Measurements from ENCODE around the gene TMEM31. TPM values are rescaled to one million over a fixed set of nuclear protein-coding genes. Genes with fewer than 3 reads are reported as not detected.
A peak's percentile ranks its signal among the peaks of the same experiment; 100 is the strongest.
"Not testable (repeated sequence)": the region's sequence is repeated elsewhere in the genome, so short reads cannot be mapped to it uniquely, and the experiment has no call there.

TMEM31 gene
- total RNA-seq, 8 experiments from 2014 or later: 0.33 to 0.58 (median 0.44) TPM; not detected in 4

DNA sequence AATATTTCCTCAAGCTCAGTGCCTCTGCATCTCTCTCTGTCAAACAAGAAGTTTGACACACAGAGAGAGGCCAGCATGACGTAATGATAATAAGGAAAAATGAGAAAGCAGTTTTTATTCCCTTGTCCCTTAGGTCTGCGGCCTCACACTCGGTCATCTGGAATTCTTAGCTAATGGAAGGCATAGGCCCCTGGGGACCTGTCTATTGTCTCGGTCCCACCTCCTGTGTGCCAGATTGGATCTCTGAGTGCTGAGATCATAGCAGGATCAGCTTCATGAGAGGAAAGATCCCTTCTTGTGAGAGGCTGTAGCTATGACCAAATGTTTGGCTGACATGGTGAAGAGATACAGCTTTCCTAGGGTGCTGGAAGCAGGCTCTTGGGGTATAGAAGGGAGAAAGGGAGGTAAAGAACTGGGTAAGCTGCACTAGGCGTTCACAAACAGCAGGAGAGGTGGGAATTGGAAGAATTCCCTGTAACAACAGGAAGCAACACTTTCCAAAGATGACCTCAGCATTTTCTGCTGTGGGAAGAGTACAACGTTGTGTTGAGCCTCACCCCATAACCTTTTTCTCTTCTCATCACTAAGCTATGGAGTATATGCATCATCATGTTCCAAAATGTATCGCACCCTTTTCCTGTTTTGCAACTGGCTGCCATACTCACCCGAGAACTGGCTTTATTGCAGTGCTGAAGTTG, 20.2 kb downstream of the TMEM31 start:
- WGBS, 10 experiments: 0 to 100% (median 52%) methylated on average over 2 to 7 of the region's 8 CpGs; no CpG with 5 or more reads in 5 of the 10 experiments
- no peak overlapping the region for H3K4me3 ChIP-seq
- in situ Hi-C loops (cut with MboI; ENCODE audit: low pct_unique_long_range_greater_than_20kb in 2 of 9, low sequenced_read_pairs in 9 of 9, unreplicated experiment in 9 of 9): no loop called here
- peak overlapping the region; percentile 61 to 82 for H3K27ac ChIP-seq
- peaks cover 8 to 17% of the 10 kb centered on the region in 2 donors for H3K4me1 ChIP-seq (replicated peaks in 1 of 2)
- peak in 7 of 8 experiments; percentile 75 to 98 (median 97) for ATAC-seq (replicated peaks in 6 of 8)

- ATAC-seq (replicated peaks in 6 of 8): peak in 2 of 8 experiments; percentile 26 to 30
- no peak overlapping the region for H3K4me3 ChIP-seq
- peaks cover 8 to 17% of the 10 kb centered on the region in 2 donors for H3K4me1 ChIP-seq (replicated peaks in 1 of 2)
- in situ Hi-C loops (cut with MboI; ENCODE audit: low pct_unique_long_range_greater_than_20kb in 2 of 9, low sequenced_read_pairs in 9 of 9, unreplicated experiment in 9 of 9): no loop called here
- H3K27ac ChIP-seq: no peak overlapping the region
- WGBS, 10 experiments: 50 to 100% (median 86%) methylated on average over 1 of the region's 1 CpG; no CpG with 5 or more reads in 6 of the 10 experiments
Measured at GRCh38 chrX:103733017-103733416, 22.3 kb downstream of the TMEM31 start.

GRCh38 chrX:103734125-103734760, 23.5 kb downstream of the TMEM31 start:
- Histone ChIP-seq H3K4me3 (no peak overlapping the region), H3K27ac (no peak overlapping the region), H3K4me1 (replicated peaks in 1 of 2) (peaks cover 12 to 22% of the 10 kb centered on the region in 2 donors)
- 19 to 100% (median 47%) methylated on average over 1 to 3 of the region's 4 CpGs; no CpG with 5 or more reads in 6 of the 10 experiments for WGBS, 10 experiments
- ATAC-seq (replicated peaks in 6 of 8): peak in 1 of 8 experiments; percentile 7
- in situ Hi-C loops (cut with MboI; ENCODE audit: low pct_unique_long_range_greater_than_20kb in 2 of 9, low sequenced_read_pairs in 9 of 9, unreplicated experiment in 9 of 9): no loop called here

DNA sequence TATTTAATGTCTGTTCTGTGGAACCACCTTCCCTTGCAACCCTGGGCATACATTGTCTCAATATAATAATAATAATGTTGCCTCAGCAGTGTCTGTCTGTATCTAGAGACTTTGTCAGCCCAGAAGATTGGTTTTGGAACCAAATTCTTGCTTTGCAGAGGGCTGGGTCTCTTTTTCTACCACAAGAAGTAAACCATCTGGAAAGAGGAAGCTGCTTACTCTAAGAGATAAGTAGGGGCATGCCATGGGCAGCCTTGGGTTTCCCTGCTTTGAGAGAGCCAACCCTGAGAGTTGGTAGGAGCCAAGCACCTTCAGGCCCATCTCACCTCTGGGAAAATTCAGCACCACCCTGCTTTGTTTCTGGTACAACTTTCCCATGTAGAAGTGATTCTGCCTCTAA, 27.0 kb downstream of the TMEM31 start:
- Histone ChIP-seq H3K4me3 (no peak overlapping the region), H3K27ac (no peak overlapping the region), H3K4me1 (replicated peaks in 1 of 2) (peaks cover 11 to 15% of the 10 kb centered on the region in 2 donors)
- ATAC-seq (replicated peaks in 6 of 8): no peak
- in situ Hi-C loops (cut with MboI; ENCODE audit: low pct_unique_long_range_greater_than_20kb in 2 of 9, low sequenced_read_pairs in 9 of 9, unreplicated experiment in 9 of 9): no loop called here

DNA sequence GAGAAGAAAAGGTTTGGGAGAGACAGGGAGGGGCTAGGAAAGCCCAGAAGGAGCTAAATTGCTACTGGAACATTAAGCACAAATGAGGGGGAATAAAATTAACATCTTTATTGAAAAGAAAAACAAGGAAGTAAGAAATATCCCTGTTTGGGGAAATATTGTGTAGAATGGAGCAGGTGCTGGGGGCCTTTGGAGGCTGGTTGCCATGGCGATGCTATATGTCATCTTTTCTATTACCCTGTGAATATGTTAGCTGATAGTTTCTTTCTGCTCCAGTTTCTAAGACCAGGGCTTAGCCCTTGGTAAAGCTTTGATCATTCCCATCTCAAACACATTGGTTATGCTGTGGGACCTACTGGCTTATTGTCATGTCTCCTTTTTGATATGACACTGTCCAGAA, 28.7 kb downstream of the TMEM31 start:
- H3K4me1 ChIP-seq (replicated peaks in 1 of 2): peaks cover 11 to 17% of the 10 kb centered on the region in 2 donors
- no peak overlapping the region for H3K27ac ChIP-seq
- WGBS, 10 experiments: 100% methylated on average over 1 of the region's 1 CpG; no CpG with 5 or more reads in 8 of the 10 experiments
- peak in 4 of 8 experiments; percentile 39 to 49 (median 46) for ATAC-seq (replicated peaks in 6 of 8)
- in situ Hi-C loops (cut with MboI; ENCODE audit: low pct_unique_long_range_greater_than_20kb in 2 of 9, low sequenced_read_pairs in 9 of 9, unreplicated experiment in 9 of 9): no loop called here
- H3K4me3 ChIP-seq: no peak overlapping the region

DNA sequence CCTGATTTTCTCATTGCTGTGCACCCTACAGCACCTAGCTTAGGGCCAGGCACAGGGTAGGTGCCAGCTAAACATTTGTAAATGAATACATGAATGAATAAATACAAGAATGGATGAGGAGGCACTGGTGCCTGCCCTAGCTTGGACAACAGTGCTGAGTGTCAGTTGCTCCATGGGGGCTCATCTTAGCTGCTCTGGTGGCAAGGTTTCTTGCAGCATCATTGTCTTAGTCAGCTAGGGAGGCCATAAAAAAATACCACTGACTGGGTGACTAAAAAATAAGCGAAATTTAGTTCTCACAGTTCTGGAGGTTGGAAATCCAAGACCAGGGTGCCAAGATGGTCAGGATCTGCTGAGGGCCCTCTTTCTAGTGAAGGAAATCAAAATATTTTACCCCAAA, 31.2 kb downstream of the TMEM31 start:
- Histone ChIP-seq H3K4me3 (no peak overlapping the region), H3K4me1 (replicated peaks in 1 of 2) (peaks cover 11 to 21% of the 10 kb centered on the region in 2 donors), H3K27ac (no peak overlapping the region)
- 0 to 86% (median 10%) methylated on average over 1 of the region's 1 CpG; no CpG with 5 or more reads in 6 of the 10 experiments for WGBS, 10 experiments
- no peak for ATAC-seq (replicated peaks in 6 of 8)
- in situ Hi-C loops (cut with MboI; ENCODE audit: low pct_unique_long_range_greater_than_20kb in 2 of 9, low sequenced_read_pairs in 9 of 9, unreplicated experiment in 9 of 9): no loop called here

DNA sequence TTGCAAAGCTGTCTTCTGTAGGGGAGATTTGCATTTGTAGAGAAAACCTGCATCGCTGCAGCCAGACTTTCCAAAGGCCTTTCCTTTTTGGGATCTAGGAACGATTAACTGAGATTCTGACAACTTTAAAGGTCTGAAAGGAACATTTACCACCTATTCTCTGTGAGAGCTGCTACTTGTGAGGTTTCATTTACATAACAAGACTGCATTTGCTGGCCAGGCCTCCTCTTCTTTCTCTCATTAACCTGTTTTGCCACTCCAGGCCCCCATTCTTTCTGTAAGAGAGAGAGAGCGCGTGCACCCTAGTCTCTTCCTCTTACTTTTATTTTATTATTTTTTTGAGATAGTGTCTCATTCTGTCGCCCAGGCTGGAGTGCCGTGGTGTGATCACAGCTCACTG, 31.6 kb downstream of the TMEM31 start:
- WGBS, 10 experiments: 10 to 27% (median 20%) methylated on average over 2 to 5 of the region's 6 CpGs; no CpG with 5 or more reads in 7 of the 10 experiments
- no peak for ATAC-seq (replicated peaks in 6 of 8)
- Histone ChIP-seq H3K27ac (no peak overlapping the region), H3K4me3 (no peak overlapping the region), H3K4me1 (replicated peaks in 1 of 2) (peaks cover 11 to 25% of the 10 kb centered on the region in 2 donors)
- in situ Hi-C loops (cut with MboI; ENCODE audit: low pct_unique_long_range_greater_than_20kb in 2 of 9, low sequenced_read_pairs in 9 of 9, unreplicated experiment in 9 of 9): no loop called here

DNA sequence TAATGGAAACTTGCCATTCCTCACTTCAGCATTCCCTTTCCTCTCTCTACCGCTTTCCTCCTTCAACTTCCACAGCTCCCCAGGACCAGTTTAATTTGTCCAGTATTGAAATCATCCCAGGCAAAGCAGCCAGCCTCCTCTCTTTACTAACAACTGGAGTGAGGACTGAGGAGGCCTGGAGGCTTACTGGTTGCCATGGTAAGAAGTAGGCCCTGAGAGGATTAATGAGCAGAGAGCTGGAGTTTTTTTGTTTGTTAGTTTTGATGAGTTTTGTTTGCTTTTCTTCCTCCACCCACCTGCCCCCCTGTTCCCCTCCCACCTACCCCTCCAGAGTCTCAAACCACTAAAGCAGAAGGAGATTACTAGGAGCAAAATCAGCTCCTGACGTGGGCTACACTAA, 36.5 kb downstream of the TMEM31 start:
- ATAC-seq (replicated peaks in 6 of 8): peak in 4 of 8 experiments; percentile 25 to 84 (median 44)
- peaks cover 0 to 9% of the 10 kb centered on the region in 2 donors for H3K4me1 ChIP-seq (replicated peaks in 1 of 2)
- no peak overlapping the region for H3K4me3 ChIP-seq
- WGBS, 10 experiments: 100% methylated on average over 1 of the region's 2 CpGs; no CpG with 5 or more reads in 9 of the 10 experiments
- H3K27ac ChIP-seq: no peak overlapping the region
- in situ Hi-C loops (cut with MboI; ENCODE audit: low pct_unique_long_range_greater_than_20kb in 2 of 9, low sequenced_read_pairs in 9 of 9, unreplicated experiment in 9 of 9): no loop called here

GRCh38 chrX:103754401-103754800, 43.7 kb downstream of the TMEM31 start:
- WGBS, 10 experiments: 0 to 37% methylated on average over 2 to 4 of the region's 4 CpGs; no CpG with 5 or more reads in 8 of the 10 experiments
- in situ Hi-C loops (cut with MboI; ENCODE audit: low pct_unique_long_range_greater_than_20kb in 2 of 9, low sequenced_read_pairs in 9 of 9, unreplicated experiment in 9 of 9): no loop called here
- Histone ChIP-seq H3K4me1 (replicated peaks in 1 of 2) (no peaks in the 10 kb centered on the region), H3K27ac (no peak overlapping the region), H3K4me3 (no peak overlapping the region)
- peak in 3 of 8 experiments; percentile 29 to 44 (median 35) for ATAC-seq (replicated peaks in 6 of 8)

GRCh38 chrX:103756736-103757135, 46.0 kb downstream of the TMEM31 start:
- Histone ChIP-seq H3K4me1 (replicated peaks in 1 of 2) (no peaks in the 10 kb centered on the region), H3K27ac (no peak overlapping the region), H3K4me3 (no peak overlapping the region)
- 25 to 100% (median 53%) methylated on average over 1 to 3 of the region's 3 CpGs; no CpG with 5 or more reads in 7 of the 10 experiments for WGBS, 10 experiments
- ATAC-seq (replicated peaks in 6 of 8): no peak
- in situ Hi-C loops (cut with MboI; ENCODE audit: low pct_unique_long_range_greater_than_20kb in 2 of 9, low sequenced_read_pairs in 9 of 9, unreplicated experiment in 9 of 9): no loop called here

DNA sequence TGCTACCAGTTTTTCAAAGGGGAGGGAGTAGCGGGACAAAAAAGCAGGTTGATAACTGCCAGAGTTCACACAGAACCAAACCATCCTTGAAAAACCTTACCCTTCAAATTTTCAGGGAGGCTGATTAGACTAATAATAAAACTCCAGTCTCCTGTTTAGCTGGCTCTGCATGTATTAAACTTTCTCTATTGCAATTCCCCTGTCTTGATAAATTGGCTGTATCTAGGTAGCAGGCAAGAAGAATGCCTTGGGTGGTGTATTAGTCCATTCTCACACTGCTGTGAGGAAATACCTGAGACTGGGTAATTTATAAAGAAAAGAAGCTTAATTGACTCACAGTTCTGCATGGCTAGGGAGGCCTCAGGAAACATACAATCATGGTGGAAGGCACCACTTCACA, 47.8 kb downstream of the TMEM31 start:
- in situ Hi-C loops (cut with MboI; ENCODE audit: low pct_unique_long_range_greater_than_20kb in 2 of 9, low sequenced_read_pairs in 9 of 9, unreplicated experiment in 9 of 9): no loop called here
- WGBS, 10 experiments: 67% methylated on average over 1 of the region's 1 CpG; no CpG with 5 or more reads in 9 of the 10 experiments
- peak in 1 of 8 experiments; percentile 38 for ATAC-seq (replicated peaks in 6 of 8)
- H3K27ac ChIP-seq: no peak overlapping the region
- no peak overlapping the region for H3K4me3 ChIP-seq
- no peaks in the 10 kb centered on the region for H3K4me1 ChIP-seq (replicated peaks in 1 of 2)

GRCh38 chrX:103763541-103763940, 52.8 kb downstream of the TMEM31 start:
- H3K4me3 ChIP-seq; ATAC-seq (replicated peaks in 6 of 8); H3K27ac ChIP-seq; in situ Hi-C loops (cut with MboI; ENCODE audit: low pct_unique_long_range_greater_than_20kb in 2 of 9, low sequenced_read_pairs in 9 of 9, unreplicated experiment in 9 of 9); H3K4me1 ChIP-seq (replicated peaks in 1 of 2): not testable (repeated sequence)
- 0 to 100% (median 73%) methylated on average over 1 to 5 of the region's 5 CpGs; no CpG with 5 or more reads in 6 of the 10 experiments for WGBS, 10 experiments
